HepG2 (cell line): ENCODE results near the gene LRRC53.

ENCODE experiments used
- ARNT2 ChIP-seq: sonication (generic); formaldehyde crosslinking; IDR thresholded peaks from 2 replicates; pipeline ENCODE4 v1.8.0; 2022; ENCODE audit warnings: mild to moderate bottlenecking, low read depth, missing genetic modification reagents, moderate library complexity
- CTCF ChIP-seq: sonication (generic); formaldehyde crosslinking; IDR thresholded peaks from 2 replicates; pipeline ENCODE4 v1.5.0; 2020; ENCODE audit warnings: mild to moderate bottlenecking, missing genetic modification reagents, moderate library complexity
- HDAC2 ChIP-seq: sonication (generic); formaldehyde crosslinking; IDR thresholded peaks from 2 replicates; pipeline ENCODE4 v1.4.0; 2020; ENCODE audit warnings: missing genetic modification reagents
- NR1H2 ChIP-seq: sonication (generic); formaldehyde crosslinking; IDR thresholded peaks from 2 replicates; pipeline ENCODE4 v1.8.1; 2022; ENCODE audit warnings: low read depth, missing genetic modification reagents, borderline replicate concordance
- ONECUT2 ChIP-seq: sonication (generic); formaldehyde crosslinking; IDR thresholded peaks from 2 replicates; pipeline ENCODE4 v1.4.0; 2020; ENCODE audit warnings: missing genetic modification reagents
- POLR2A ChIP-seq, 2 experiments: IDR thresholded peaks; 2 replicates each; pipeline ENCODE4 v1.6.1; 2011; ENCODE audit warnings: low read depth in 2 of 2, low read length in 2 of 2, mild to moderate bottlenecking in 1 of 2, moderate library complexity in 1 of 2; ENCODE audit not compliant: insufficient read depth in 1 of 2
- SMC3 ChIP-seq: IDR thresholded peaks from 2 replicates; pipeline ENCODE4 v1.6.1; 2011; ENCODE audit warnings: low read length, improper control_type of control experiment
- SRF ChIP-seq: IDR thresholded peaks from 2 replicates; pipeline ENCODE4 v1.6.1; 2011; ENCODE audit warnings: mild to moderate bottlenecking, low read depth, low read length, moderate library complexity
- ZNF33B ChIP-seq: sonication (generic); formaldehyde crosslinking; IDR thresholded peaks from 2 replicates; pipeline ENCODE4 v1.5.1; 2020; ENCODE audit warnings: mild to moderate bottlenecking, missing genetic modification reagents
- ZNF407 ChIP-seq: sonication (generic); formaldehyde crosslinking; IDR thresholded peaks from one replicate; pipeline ENCODE4 v1.5.1; 2020; ENCODE audit warnings: mild to moderate bottlenecking, missing genetic modification reagents; ENCODE audit errors: not compliant biosample characterization
- ZNF556 ChIP-seq: sonication (generic); formaldehyde crosslinking; IDR thresholded peaks from 2 replicates; pipeline ENCODE4 v1.4.0; 2020; ENCODE audit warnings: mild to moderate bottlenecking, missing genetic modification reagents, borderline replicate concordance
- ZNF724P ChIP-seq: sonication (generic); formaldehyde crosslinking; IDR thresholded peaks from 2 replicates; pipeline ENCODE4 v1.8.0; 2022; ENCODE audit warnings: missing genetic modification reagents, borderline replicate concordance
- ZSCAN29 ChIP-seq: sonication (generic); formaldehyde crosslinking; conservative IDR thresholded peaks from 2 replicates; pipeline ENCODE4 v1.4.0; 2020; ENCODE audit warnings: mild to moderate bottlenecking, missing genetic modification reagents

GRCh38 chr1:74429580-74429979, 82.8 kb downstream of the LRRC53 start:
- TF ChIP-seq ONECUT2 (CRISPR knock-in tag) (no peak), HDAC2 (no peak), ZNF33B (CRISPR knock-in tag) (no peak), SMC3 (no peak), NR1H2 (CRISPR knock-in tag) (no peak), ZNF724P (no peak), ARNT2 (CRISPR knock-in tag) (no peak), POLR2A (IDR thresholded peaks at IDR 0.05; ENCODE audit: insufficient read depth in 1 of 2, low read depth in 2 of 2, low read length in 2 of 2) (no peak), ZNF407 (CRISPR knock-in tag) (no peak), CTCF (CRISPR knock-in tag) (no peak), ZNF556 (no peak), SRF (no peak), ZSCAN29 (CRISPR knock-in tag) (no peak)
